A549 treated with AZD2906 at 1 μM for 4 hours (cell line): Measurements from ENCODE around the gene MTMR10. TPM values are rescaled to one million over a fixed set of nuclear protein-coding genes. Genes with fewer than 3 reads are reported as not detected.

Source experiments
- total RNA-seq: library from RNA; stranded (reverse); fragments of 200-300 nt; extraction: Qiagen RNA extraction; gene quantifications from 5 replicates; pipeline ENCODE4 v1.2.3, GENCODE V29; 2022

MTMR10 gene
- 13.0 to 20.0 TPM (median 16.0 TPM) in 5 replicates for total RNA-seq

GRCh38 chr15:30991255-30992235 is at the start of gene MTMR10:
Gene MTMR10 (minus strand): TSS chr15:30991628. CDS start chr15:30991506, 122 bp downstream.

DNA sequence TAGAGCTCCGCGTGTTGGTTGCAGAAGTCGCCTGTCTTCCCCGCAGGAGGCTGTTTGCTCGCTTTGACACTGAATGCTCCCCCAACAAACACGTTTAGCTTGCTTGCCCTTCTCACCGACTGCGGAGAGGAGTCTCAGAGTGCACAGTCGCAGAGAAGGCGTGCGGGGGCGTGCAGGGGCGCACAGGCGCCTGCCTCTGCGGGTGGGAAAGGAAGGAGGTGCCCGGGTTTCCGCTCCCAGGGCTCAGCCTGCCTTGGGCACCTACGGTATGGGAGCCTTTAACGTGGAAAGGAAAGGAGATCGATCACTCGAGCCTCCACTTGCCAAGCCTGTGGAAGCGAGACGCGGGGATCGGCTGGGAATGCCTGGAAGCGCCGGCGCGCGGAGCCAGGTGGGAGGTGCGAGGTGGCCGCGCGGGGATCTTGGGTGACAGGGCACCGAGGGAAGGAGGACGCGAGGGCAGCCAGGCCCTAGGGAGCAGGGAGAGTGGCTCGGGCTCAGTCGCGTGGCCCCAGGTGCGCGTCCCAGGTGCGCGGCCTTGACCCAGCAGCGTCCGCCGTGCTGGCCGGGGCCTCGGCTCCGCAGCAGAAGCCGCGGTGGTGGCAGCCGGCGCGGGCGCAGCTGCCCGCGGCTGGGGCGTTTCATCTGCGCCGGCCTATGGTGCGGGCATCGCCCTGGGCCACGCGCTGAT is 87.8 kb downstream of the MTMR10 start, which contains the start of gene FAN1:
TSS of gene FAN1 (plus strand) at position 419 of the 691 bp plus-strand sequence. CDS start 749 bp downstream, outside the sequence.

Other genes with a start within 250 kb of the MTMR10 start
- 10.0 to 12.3 TPM (median 10.7 TPM) in 5 replicates for gene FAN1, start 87.7 kb downstream of the MTMR10 start, total RNA-seq
- gene TRPM1, start 110.1 kb upstream of the MTMR10 start, total RNA-seq, result not detected in 5 replicates